H9 (cell line): Measurements from ENCODE around the gene TMEM98. TPM values are rescaled to one million over a fixed set of nuclear protein-coding genes. Genes with fewer than 3 reads are reported as not detected.

Experiments
- DNase-seq: peaks from one replicate; pipeline ENCODE4 v3.0.0-alpha.2; 2017
- H2AFZ ChIP-seq: one replicate; pipeline ENCODE4 v1.6.1; 2013; ENCODE audit warnings: mild to moderate bottlenecking, low read length, control low read depth, moderate library complexity
- H2AK5ac ChIP-seq: 2 replicates; pipeline ENCODE4 v1.6.1; 2013; ENCODE audit warnings: low read length, control low read depth, mixed read lengths; ENCODE audit not compliant: insufficient read length
- H2BK120ac ChIP-seq: one replicate; pipeline ENCODE4 v1.6.1; 2013; ENCODE audit warnings: low read depth, mild to moderate bottlenecking, low read length, control low read depth, inconsistent platforms; ENCODE audit not compliant: poor library complexity, severe bottlenecking
- H2BK12ac ChIP-seq: 2 replicates; pipeline ENCODE4 v1.6.1; 2013; ENCODE audit warnings: low read length, control low read depth, mixed read lengths, low read depth; ENCODE audit not compliant: insufficient read length
- H2BK15ac ChIP-seq: 2 replicates; pipeline ENCODE4 v1.6.1; 2013; ENCODE audit warnings: low read depth, low read length, control low read depth
- H2BK20ac ChIP-seq: one replicate; pipeline ENCODE4 v1.6.1; 2013; ENCODE audit warnings: low read depth, mild to moderate bottlenecking, low read length, control low read depth, inconsistent platforms; ENCODE audit not compliant: poor library complexity, severe bottlenecking
- H2BK5ac ChIP-seq: 2 replicates; pipeline ENCODE4 v1.6.1; 2013; ENCODE audit warnings: low read length, control low read depth, mixed read lengths; ENCODE audit not compliant: insufficient read length
- H3K14ac ChIP-seq: 2 replicates; pipeline ENCODE4 v1.6.1; 2013; ENCODE audit warnings: low read length, control low read depth; ENCODE audit not compliant: insufficient read depth
- H3K18ac ChIP-seq: 2 replicates; pipeline ENCODE4 v1.6.1; 2013; ENCODE audit warnings: low read depth, mild to moderate bottlenecking, mixed read lengths, low read length, control low read depth; ENCODE audit not compliant: insufficient read length
- H3K23ac ChIP-seq: 2 replicates; pipeline ENCODE4 v1.6.1; 2013; ENCODE audit warnings: low read length, control low read depth, mixed read lengths, low read depth; ENCODE audit not compliant: insufficient read length
- H3K23me2 ChIP-seq: 2 replicates; pipeline ENCODE4 v1.6.1; 2013; ENCODE audit warnings: low read depth, mild to moderate bottlenecking, mixed read lengths, low read length, control low read depth; ENCODE audit not compliant: insufficient read length, poor library complexity, severe bottlenecking
- H3K27ac ChIP-seq: 2 replicates; pipeline ENCODE4 v1.5.1; 2013; ENCODE audit warnings: low read length, control low read depth, mixed read lengths, low read depth; ENCODE audit not compliant: insufficient read length
- H3K27me3 ChIP-seq: 2 replicates; pipeline ENCODE4 v1.6.1; 2013; ENCODE audit warnings: low read length, control low read depth, inconsistent platforms; ENCODE audit not compliant: insufficient read depth
- H3K4ac ChIP-seq: 2 replicates; pipeline ENCODE4 v1.6.1; 2013; ENCODE audit warnings: low read depth, mild to moderate bottlenecking, control low read depth, inconsistent platforms, low read length, moderate library complexity
- H3K4me1 ChIP-seq: 2 replicates; pipeline ENCODE4 v1.6.1; 2013; ENCODE audit warnings: low read length, control low read depth, inconsistent platforms; ENCODE audit not compliant: insufficient read depth
- H3K4me2 ChIP-seq: 2 replicates; pipeline ENCODE4 v1.6.1; 2013; ENCODE audit warnings: low read length, control low read depth, mixed read lengths; ENCODE audit not compliant: insufficient read length, insufficient read depth
- H3K56ac ChIP-seq: 2 replicates; pipeline ENCODE4 v1.6.1; 2013; ENCODE audit warnings: low read depth, mild to moderate bottlenecking, mixed read lengths, low read length, control low read depth; ENCODE audit not compliant: insufficient read length
- H3K79me1 ChIP-seq: 2 replicates; pipeline ENCODE4 v1.6.1; 2013; ENCODE audit warnings: low read depth, mild to moderate bottlenecking, moderate library complexity, low read length, control low read depth, inconsistent platforms; ENCODE audit not compliant: insufficient read depth, poor library complexity, severe bottlenecking
- H3K79me2 ChIP-seq: 2 replicates; pipeline ENCODE4 v1.6.1; 2013; ENCODE audit warnings: low read length, control low read depth, inconsistent platforms; ENCODE audit not compliant: insufficient read depth
- H3K9ac ChIP-seq: 2 replicates; pipeline ENCODE4 v1.6.1; 2013; ENCODE audit warnings: low read length, control low read depth, mixed read lengths; ENCODE audit not compliant: insufficient read length; ENCODE audit errors: extremely low read depth
- H3K9me3 ChIP-seq: one replicate; pipeline ENCODE4 v1.6.1; 2013; ENCODE audit warnings: low read depth, low read length, inconsistent platforms; ENCODE audit not compliant: control insufficient read depth
- H3T11ph ChIP-seq: one replicate; pipeline ENCODE4 v1.6.1; 2013; ENCODE audit warnings: mild to moderate bottlenecking, low read length, control low read depth, inconsistent platforms
- H4K20me1 ChIP-seq: one replicate; pipeline ENCODE4 v1.6.1; 2013; ENCODE audit not compliant: control insufficient read depth, insufficient read length, insufficient read depth
- H4K5ac ChIP-seq: 2 replicates; pipeline ENCODE4 v1.6.1; 2013; ENCODE audit warnings: low read depth, mild to moderate bottlenecking, mixed read lengths, low read length, control low read depth; ENCODE audit not compliant: insufficient read length
- H4K8ac ChIP-seq: replicated peaks from 2 replicates; pipeline ENCODE4 v1.6.1; 2013; ENCODE audit warnings: low read length, control low read depth, mixed read lengths, low read depth; ENCODE audit not compliant: insufficient read length
- H4K91ac ChIP-seq: 2 replicates; pipeline ENCODE4 v1.6.1; 2013; ENCODE audit warnings: low read depth, mild to moderate bottlenecking, moderate library complexity, mixed read lengths, low read length, control low read depth; ENCODE audit not compliant: insufficient read length
- H3K27ac Mint-ChIP-seq, 3 experiments: 2 replicates in 2 of 3; 3 replicates in 1 of 3; pipeline ENCODE4 v1.8.0; 2020 to 2021; ENCODE audit warnings: mixed read lengths in 3 of 3, mild to moderate bottlenecking in 1 of 3, moderate library complexity in 1 of 3
- H3K27me3 Mint-ChIP-seq: 2 replicates; pipeline ENCODE4 v1.8.0; 2021; ENCODE audit warnings: low read depth, mild to moderate bottlenecking, moderate library complexity, mixed read lengths
- H3K36me3 Mint-ChIP-seq, 3 experiments: 2 replicates in 2 of 3; 3 replicates in 1 of 3; pipeline ENCODE4 v1.8.0; 2020 to 2021; ENCODE audit warnings: low read depth in 3 of 3, mixed read lengths in 3 of 3; ENCODE audit not compliant: insufficient read depth in 1 of 3
- H3K4me1 Mint-ChIP-seq, 2 experiments: 2 replicates each; pipeline ENCODE4 v1.8.0; 2020; ENCODE audit warnings: mixed read lengths in 2 of 2
- H3K4me3 Mint-ChIP-seq, 2 experiments: 2 replicates in 1 of 2; 3 replicates in 1 of 2; pipeline ENCODE4 v1.8.0; 2020 to 2021; ENCODE audit warnings: mild to moderate bottlenecking in 2 of 2, mixed read lengths in 2 of 2, moderate library complexity in 1 of 2
- H3K9me3 Mint-ChIP-seq, 2 experiments: 2 replicates in 1 of 2; 3 replicates in 1 of 2; pipeline ENCODE4 v1.8.0; 2020; ENCODE audit warnings: mild to moderate bottlenecking in 2 of 2, mixed read lengths in 2 of 2, moderate library complexity in 1 of 2
- WGBS: extraction: QIAGEN DNeasy Blood & Tissue Kit; methylation state at CpG from one replicate; pipeline ENCODE4 v1.1.7; 2013; ENCODE audit warnings: missing lambda C conversion rate, low lambda C conversion rate, mixed read lengths; ENCODE audit not compliant: insufficient read length; ENCODE audit errors: extremely low coverage; 5-methylcytosine and 5-hydroxymethylcytosine counted together
- total RNA-seq: library from RNA; stranded (reverse); gene quantifications from 2 replicates; pipeline ENCODE4 v1.2.1, GENCODE V29; 2021
- TF ChIP-seq, protein P1 (sequence below): fragments of 200-600 bp; sonication (generic); conservative IDR thresholded peaks from 3 replicates; pipeline ENCODE4 v1.8.0; 2021; ENCODE audit warnings: antibody characterized with exemption, mild to moderate bottlenecking

Gene TMEM98
- total RNA-seq, 1 experiment from 2014 or later, result 78.4 TPM

DNA sequence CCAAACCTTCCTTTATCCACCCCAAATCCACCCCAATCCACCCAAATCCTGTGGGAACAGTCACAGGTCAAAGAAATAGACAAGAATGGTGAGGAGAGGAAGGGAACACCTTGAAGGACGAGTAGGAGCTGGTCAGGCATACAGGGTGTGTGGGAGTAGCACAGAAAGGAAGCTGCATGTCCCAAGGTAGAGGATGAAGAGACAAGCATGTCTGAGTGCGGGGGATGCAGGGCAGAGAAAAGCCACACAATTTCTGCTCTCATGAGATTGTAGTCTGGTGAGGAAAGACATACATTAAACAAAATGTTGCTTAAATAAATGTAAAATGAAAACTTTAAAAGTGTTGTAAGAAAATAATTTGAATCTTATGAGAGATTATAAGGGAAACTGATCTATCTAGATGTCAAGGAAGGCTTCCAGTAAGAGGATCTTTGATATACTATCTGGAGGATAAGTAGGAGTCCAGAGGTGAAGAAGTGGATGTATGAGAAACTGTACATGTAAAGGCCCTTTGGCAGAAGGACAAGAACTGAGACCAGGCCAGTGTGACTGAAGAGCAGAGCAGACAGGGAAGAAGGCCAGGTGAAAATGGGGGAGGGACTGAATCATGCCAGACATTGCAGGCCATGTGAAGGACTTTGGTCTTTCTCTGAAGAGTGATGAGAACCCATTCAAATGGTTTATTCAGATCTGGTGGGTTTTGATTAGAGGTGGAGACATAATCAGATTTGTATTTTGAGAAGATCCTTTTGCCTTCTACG, 18.6 kb downstream of the TMEM98 start:
- no peaks in the 10 kb centered on the region for H3K79me2 ChIP-seq
- H2BK15ac ChIP-seq, result no peak overlapping the region
- no peaks in the 10 kb centered on the region for H3K9me3 ChIP-seq
- no peak overlapping the region for H3K56ac ChIP-seq
- TF ChIP-seq, protein P1, sequence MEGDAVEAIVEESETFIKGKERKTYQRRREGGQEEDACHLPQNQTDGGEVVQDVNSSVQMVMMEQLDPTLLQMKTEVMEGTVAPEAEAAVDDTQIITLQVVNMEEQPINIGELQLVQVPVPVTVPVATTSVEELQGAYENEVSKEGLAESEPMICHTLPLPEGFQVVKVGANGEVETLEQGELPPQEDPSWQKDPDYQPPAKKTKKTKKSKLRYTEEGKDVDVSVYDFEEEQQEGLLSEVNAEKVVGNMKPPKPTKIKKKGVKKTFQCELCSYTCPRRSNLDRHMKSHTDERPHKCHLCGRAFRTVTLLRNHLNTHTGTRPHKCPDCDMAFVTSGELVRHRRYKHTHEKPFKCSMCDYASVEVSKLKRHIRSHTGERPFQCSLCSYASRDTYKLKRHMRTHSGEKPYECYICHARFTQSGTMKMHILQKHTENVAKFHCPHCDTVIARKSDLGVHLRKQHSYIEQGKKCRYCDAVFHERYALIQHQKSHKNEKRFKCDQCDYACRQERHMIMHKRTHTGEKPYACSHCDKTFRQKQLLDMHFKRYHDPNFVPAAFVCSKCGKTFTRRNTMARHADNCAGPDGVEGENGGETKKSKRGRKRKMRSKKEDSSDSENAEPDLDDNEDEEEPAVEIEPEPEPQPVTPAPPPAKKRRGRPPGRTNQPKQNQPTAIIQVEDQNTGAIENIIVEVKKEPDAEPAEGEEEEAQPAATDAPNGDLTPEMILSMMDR, result no peak
- H2AFZ ChIP-seq, result no peak overlapping the region
- peaks cover 6 to 11% of the 10 kb centered on the region in 2 experiments for H3K4me1 Mint-ChIP-seq
- H3K9me3 Mint-ChIP-seq, result no peaks in the 10 kb centered on the region; a peak in 1 of 5 replicates
- no peak overlapping the region for H3K4me2 ChIP-seq
- peaks cover 1% of the 10 kb centered on the region; the same call in 1 of the 2 replicates for H3K27me3 Mint-ChIP-seq
- H2BK20ac ChIP-seq, result no peak overlapping the region
- no peak overlapping the region for H2BK12ac ChIP-seq
- no peak overlapping the region for H4K5ac ChIP-seq
- no peak overlapping the region for H3K9ac ChIP-seq
- no peaks in the 10 kb centered on the region for H3K27me3 ChIP-seq
- no peak overlapping the region for H2BK5ac ChIP-seq
- no CpG with 5 or more reads among the region's 3 CpGs for WGBS
- no peak overlapping the region for H2AK5ac ChIP-seq
- no peaks in the 10 kb centered on the region for H3K4me1 ChIP-seq
- no peak overlapping the region for H3T11ph ChIP-seq
- no peak overlapping the region for H4K91ac ChIP-seq
- no peak overlapping the region for H3K27ac Mint-ChIP-seq
- H3K23ac ChIP-seq, result no peak overlapping the region
- H3K36me3 Mint-ChIP-seq, result peaks cover under 1 to 12% (median 6%) of the 10 kb centered on the region in 3 experiments; a peak in 6 of 7 replicates
- no peak overlapping the region for H2BK120ac ChIP-seq
- no peaks in the 10 kb centered on the region for H3K23me2 ChIP-seq
- H3K4ac ChIP-seq, result no peak overlapping the region
- H4K8ac ChIP-seq, result no peak overlapping the region
- H3K4me3 Mint-ChIP-seq, result no peak overlapping the region
- no peak overlapping the region for H3K18ac ChIP-seq
- no peak overlapping the region for H3K27ac ChIP-seq
- no peaks in the 10 kb centered on the region for H4K20me1 ChIP-seq
- H3K79me1 ChIP-seq, result no peaks in the 10 kb centered on the region
- no peak for DNase-seq
- H3K14ac ChIP-seq, result no peak overlapping the region
